ENCODE data around the gene TLCD4. TPM values are rescaled to one million over a fixed set of nuclear protein-coding genes. Genes with fewer than 3 reads are reported as not detected.

Gene TLCD4
- total and polyA plus RNA-seq, 2 of the 13 experiments (the other 11 are each of a cell fraction or from before 2014, with no cell fraction given), result 4.7 to 14.5 TPM

- TF ChIP-seq AFF4 (CRISPR knock-in tag; IDR thresholded peaks at IDR 0.05), result no peak
- peak; percentile 39; the same call in 1 of the 2 replicates for TF ChIP-seq NCOR1 (IDR thresholded peaks at IDR 0.05; ENCODE audit: borderline replicate concordance, low read length)
- TF ChIP-seq SKIL (CRISPR knock-in tag; IDR thresholded peaks at IDR 0.05; ENCODE audit: borderline replicate concordance), result 0 out of 2 replicates have a peak, but pooled peaks have one; percentile 25
- no peak for TF ChIP-seq JDP2 (CRISPR knock-in tag; IDR thresholded peaks at IDR 0.05; ENCODE audit: borderline replicate concordance)
- 0 out of 2 replicates have a peak, but pooled peaks have one; percentile 3 for TF ChIP-seq HOXA5 (CRISPR knock-in tag; IDR thresholded peaks at IDR 0.05)
- TF ChIP-seq GFI1 (CRISPR knock-in tag; IDR thresholded peaks at IDR 0.05; ENCODE audit: borderline replicate concordance), result no peak
- TF ChIP-seq NCOA2 (CRISPR knock-in tag; IDR thresholded peaks at IDR 0.05), result peak; percentile 59
- TF ChIP-seq REPIN1 (CRISPR knock-in tag; IDR thresholded peaks at IDR 0.05; ENCODE audit: borderline replicate concordance, low read depth), result peak; percentile 47; the same call in 1 of the 2 replicates
- no peak; the same call in 1 of the 2 replicates for TF ChIP-seq ZNF614 (CRISPR knock-in tag; IDR thresholded peaks at IDR 0.05; ENCODE audit: borderline replicate concordance)
- peak; percentile 87 for TF ChIP-seq ZNF646 (CRISPR knock-in tag; IDR thresholded peaks at IDR 0.05)
- TF ChIP-seq ZFP90 (CRISPR knock-in tag; IDR thresholded peaks at IDR 0.05; ENCODE audit: borderline replicate concordance), result peak; percentile 47; the same call in 1 of the 2 replicates
- 0 out of 2 replicates have a peak, but pooled peaks have one; percentile 40 for TF ChIP-seq ZGPAT (CRISPR knock-in tag; IDR thresholded peaks at IDR 0.05)
- TF ChIP-seq CCDC6 (CRISPR knock-in tag; IDR thresholded peaks at IDR 0.05), result no peak
- no peak for TF ChIP-seq POLR2AphosphoS2 (IDR thresholded peaks at IDR 0.05; ENCODE audit: low read depth, low read length)
- TF ChIP-seq RFXANK (CRISPR knock-in tag; IDR thresholded peaks at IDR 0.05), result no peak
- peak; percentile 85 for TF ChIP-seq BCL6 (CRISPR knock-in tag; IDR thresholded peaks at IDR 0.05)
These were observed 1.4 kb upstream of the TLCD4 start (continued) for GRCh38 chr1:95115708-95116137.
